ENCODE measurements around the gene FKBP4. TPM values are rescaled to one million over a fixed set of nuclear protein-coding genes. Genes with fewer than 3 reads are reported as not detected.
A peak's percentile ranks its signal among the peaks of the same experiment; 100 is the strongest.
"Not testable (repeated sequence)": the region's sequence is repeated elsewhere in the genome, so short reads cannot be mapped to it uniquely, and the experiment has no call there.

The FKBP4 gene
- total RNA-seq, 2 experiments from 2014 or later = 62.3 to 67.7 TPM

DNA sequence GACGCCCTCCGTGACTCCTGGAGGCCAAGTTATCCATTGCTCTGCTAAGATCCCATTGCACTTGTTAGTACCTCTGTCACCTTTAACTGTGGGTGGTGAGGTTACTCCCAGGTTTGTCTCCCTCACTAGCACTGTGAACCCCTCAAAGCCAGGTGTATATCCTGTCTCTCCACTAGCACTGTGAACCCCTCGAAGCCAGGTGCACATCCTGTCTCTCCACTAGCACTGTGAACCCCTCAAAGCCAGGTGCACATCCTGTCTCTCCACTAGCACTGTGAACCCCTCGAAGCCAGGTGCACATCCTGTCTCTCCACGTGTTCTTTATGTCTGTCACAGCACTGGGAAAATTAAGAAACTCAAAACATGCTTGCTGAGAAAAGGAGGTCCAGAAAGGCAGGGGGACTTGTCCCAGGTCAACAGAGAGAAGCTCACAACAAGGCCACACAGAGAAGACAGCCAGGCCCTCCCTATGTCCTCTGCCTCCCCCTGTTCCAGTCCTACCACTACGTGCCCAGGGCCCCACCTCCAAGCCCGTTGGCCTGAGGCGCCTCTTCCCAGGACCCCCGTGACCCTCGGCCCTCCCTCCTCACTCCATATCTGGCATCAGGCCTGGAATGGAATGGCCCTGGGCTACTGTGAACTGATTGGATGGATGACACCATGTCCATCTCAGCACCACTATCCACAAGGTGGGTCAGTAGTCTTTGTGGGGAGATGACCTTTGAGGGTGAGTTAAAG is 26.4 kb upstream of the FKBP4 start:
- no peaks in the 10 kb centered on the region for H3K9me3 Mint-ChIP-seq
- POLR2A ChIA-PET = no interaction called here

DNA sequence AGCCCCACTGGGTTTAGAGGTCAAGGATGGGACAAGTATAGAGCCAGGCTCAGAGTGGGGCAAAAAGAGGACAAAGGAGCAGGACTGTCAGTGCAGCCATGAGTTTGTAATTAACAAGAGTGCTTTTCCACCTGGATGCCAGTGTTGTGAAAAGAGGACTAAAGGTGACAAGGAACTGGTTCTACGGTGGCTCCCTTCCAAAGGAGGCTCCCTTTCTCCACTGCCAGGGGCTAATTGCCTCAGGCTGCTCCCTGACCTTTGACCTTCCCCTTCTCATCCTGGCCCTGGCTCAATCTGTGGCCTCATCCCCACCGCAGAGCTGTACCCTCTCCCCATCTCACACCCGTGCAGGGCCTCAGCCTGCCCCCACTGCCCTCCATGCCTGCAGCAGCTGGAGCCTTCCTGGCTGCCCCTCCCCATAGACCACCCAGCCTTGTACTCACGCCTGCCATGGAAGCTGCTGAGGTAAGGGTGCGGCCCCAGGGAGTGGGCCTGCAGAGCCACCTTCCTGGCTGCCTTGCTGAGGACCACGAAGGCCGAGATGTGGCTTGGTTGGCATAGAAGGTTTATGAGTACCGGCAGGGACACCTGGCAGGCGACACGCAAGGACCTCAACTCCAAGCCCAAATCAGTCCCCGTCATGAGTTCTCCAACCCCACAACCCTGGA is 24.8 kb upstream of the FKBP4 start:
- POLR2A ChIA-PET = no interaction called here
- H3K4me1 Mint-ChIP-seq = peaks cover 1% of the 10 kb centered on the region

More for the DNA sequence above, 26.4 kb upstream of the FKBP4 start:
- no peak for ATAC-seq (ENCODE audit: low read depth)
- no peaks in the 10 kb centered on the region for H3K36me3 Mint-ChIP-seq
- no peak overlapping the region for H3K4me3 Mint-ChIP-seq
- DNase-seq = no peak
- H3K27me3 Mint-ChIP-seq = no peaks in the 10 kb centered on the region
- no peak overlapping the region for H3K27ac Mint-ChIP-seq
- peaks cover 1% of the 10 kb centered on the region for H3K4me1 Mint-ChIP-seq

DNA sequence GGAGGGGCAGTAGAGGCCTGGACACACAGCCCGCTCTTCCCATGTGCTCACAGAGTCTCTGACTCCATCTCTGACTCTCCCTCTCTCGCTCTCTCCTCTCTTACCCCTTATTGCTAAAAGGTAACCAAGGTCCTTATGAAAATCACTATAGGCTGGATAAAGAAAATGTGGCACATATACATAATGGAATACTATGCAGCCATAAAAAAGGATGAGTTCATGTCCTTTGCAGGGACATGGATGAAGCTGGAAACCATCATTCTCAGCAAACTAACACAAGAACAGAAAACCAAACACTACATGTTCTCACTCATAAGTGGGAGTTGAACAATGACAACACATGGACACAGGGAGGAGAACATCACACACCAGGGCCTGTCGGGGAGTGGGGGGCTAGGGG is 24.2 kb upstream of the FKBP4 start:
- H3K27me3 Mint-ChIP-seq; POLR2A ChIA-PET; H3K36me3 Mint-ChIP-seq; DNase-seq; H3K27ac Mint-ChIP-seq; H3K4me1 Mint-ChIP-seq; H3K9me3 Mint-ChIP-seq; ATAC-seq (ENCODE audit: low read depth); H3K4me3 Mint-ChIP-seq: not testable (repeated sequence)

More for the DNA sequence above, 24.8 kb upstream of the FKBP4 start:
- no peak overlapping the region for H3K27ac Mint-ChIP-seq
- no peaks in the 10 kb centered on the region for H3K27me3 Mint-ChIP-seq
- H3K4me3 Mint-ChIP-seq = no peak overlapping the region
- H3K36me3 Mint-ChIP-seq = no peaks in the 10 kb centered on the region
- DNase-seq (no peak), ATAC-seq (ENCODE audit: low read depth) (no peak)
- H3K9me3 Mint-ChIP-seq = no peaks in the 10 kb centered on the region

DNA sequence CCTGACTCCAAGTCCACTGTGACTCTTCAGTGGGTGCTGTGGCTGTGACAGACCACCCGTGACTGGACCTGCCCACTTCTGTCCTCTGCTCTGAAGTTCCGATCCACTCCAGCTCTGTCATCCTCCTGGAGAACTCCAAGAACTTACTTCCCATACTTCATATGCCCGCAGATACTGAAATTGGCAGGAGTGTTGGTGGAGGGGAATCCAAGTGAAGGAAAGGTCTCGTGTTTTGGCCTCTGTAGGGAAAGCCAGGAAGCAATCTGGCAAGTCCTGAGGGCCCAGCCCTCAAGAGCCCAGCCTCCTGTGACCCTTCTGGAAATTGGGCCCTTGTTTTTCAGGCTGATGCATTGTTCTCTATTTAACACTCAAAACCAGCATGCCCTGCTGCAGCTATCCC is 22.4 kb upstream of the FKBP4 start:
- Mint-ChIP-seq H3K36me3 (no peaks in the 10 kb centered on the region), H3K27ac (no peak overlapping the region), H3K4me1 (peaks cover 1% of the 10 kb centered on the region), H3K27me3 (peaks cover 2% of the 10 kb centered on the region), H3K4me3 (no peak overlapping the region), H3K9me3 (no peaks in the 10 kb centered on the region)
- POLR2A ChIA-PET = no interaction called here
- no peak for DNase-seq
- no peak for ATAC-seq (ENCODE audit: low read depth)

DNA sequence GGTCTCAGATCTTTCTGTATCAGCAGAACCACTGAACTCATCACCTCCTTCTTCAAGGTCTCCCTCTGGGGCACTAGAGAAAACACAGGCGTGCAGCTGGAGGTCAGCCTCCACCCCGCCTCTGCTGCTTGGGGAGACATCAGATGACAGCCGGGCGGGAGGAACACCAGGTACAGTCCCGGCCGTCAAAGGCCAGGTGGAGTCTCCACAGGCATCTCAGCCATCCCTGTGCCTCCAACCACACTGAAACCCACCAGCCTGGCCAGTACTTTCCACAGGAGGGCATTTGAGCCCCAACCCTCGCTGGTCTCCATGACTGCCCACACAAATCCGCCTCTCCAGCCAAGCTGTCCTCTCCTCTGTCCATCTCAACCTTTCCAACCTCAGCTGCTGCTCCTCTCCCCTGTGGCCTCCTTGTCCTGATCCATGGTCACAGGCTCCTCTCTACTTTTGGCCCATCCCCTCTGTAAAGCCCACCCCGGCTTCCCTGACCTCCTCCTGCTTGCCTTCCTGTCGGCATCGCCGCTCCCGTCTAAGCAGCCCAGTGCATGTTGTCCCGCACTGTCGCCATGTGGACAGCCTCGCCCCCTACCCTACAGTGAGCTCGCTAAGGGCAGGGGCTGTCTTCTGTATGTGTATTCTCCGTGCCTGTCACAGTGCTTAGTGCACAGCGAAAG is 21.4 kb upstream of the FKBP4 start:
- H3K4me1 Mint-ChIP-seq = peaks cover 3% of the 10 kb centered on the region
- H3K4me3 Mint-ChIP-seq = no peak overlapping the region
- ATAC-seq (ENCODE audit: low read depth) (no peak), DNase-seq (no peak)
- H3K27me3 Mint-ChIP-seq = peaks cover 7% of the 10 kb centered on the region
- H3K36me3 Mint-ChIP-seq = no peaks in the 10 kb centered on the region
- H3K27ac Mint-ChIP-seq = no peak overlapping the region
- POLR2A ChIA-PET = no interaction called here
- H3K9me3 Mint-ChIP-seq = no peaks in the 10 kb centered on the region

DNA sequence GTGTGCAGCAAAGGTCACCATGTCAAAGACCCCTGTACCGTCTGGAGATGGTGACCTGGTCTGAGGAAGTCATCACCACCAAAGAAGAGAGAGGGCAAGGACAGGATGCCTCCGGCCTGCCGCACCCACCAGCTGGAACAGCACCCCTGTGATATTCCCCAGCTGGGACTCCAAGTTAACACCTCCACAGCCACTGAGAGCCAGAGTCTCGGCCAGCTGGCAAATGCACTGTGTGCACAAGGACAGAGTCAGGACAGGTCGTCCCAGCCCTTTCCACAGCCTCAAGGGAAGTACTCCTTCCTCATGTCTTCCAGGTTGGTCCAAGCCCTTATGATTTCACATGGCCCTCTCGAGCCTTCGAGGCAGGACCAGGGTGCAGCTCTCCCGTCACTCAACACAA is 19.3 kb upstream of the FKBP4 start:
- ATAC-seq (ENCODE audit: low read depth) (no peak), DNase-seq (no peak)
- H3K36me3 Mint-ChIP-seq = no peaks in the 10 kb centered on the region
- peaks cover 1% of the 10 kb centered on the region for H3K4me1 Mint-ChIP-seq
- no peak overlapping the region for H3K27ac Mint-ChIP-seq
- peaks cover 12% of the 10 kb centered on the region for H3K27me3 Mint-ChIP-seq
- POLR2A ChIA-PET = no interaction called here
- no peak overlapping the region for H3K4me3 Mint-ChIP-seq
- no peaks in the 10 kb centered on the region for H3K9me3 Mint-ChIP-seq

DNA sequence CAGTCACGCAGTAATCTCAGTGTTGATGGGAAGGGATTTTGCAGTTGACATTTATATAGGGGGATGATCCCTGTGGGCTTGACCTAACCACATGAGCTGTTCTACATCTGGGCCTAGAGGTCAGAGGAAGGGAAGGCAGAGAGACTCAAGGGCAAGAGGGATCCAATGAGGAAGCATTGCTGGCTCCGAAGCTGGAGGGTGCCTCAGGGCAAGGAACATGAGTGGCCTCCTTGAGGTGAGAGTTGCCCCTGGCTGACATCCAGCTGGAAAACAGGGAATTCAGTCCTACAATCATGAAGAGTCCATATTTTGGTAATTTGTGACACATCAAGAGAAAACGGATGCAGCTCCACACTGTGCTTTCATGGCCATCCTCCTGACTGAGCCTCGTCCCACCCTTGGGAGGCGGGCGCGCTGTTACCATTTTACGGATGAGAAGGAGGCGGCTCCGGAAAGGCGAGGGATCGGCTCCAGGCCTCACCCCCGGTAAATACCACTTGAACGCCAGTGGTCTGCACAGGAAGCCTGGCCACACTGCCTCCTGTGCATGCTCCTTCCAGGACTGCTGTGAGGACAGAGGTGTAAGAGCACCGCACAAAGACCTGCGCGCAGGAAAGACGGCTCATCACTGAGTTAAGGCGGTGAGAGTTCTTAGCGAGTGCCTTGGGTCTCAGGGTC is 18.5 kb upstream of the FKBP4 start:
- POLR2A ChIA-PET = no interaction called here
- Mint-ChIP-seq H3K27ac (no peak overlapping the region), H3K4me3 (no peak overlapping the region), H3K9me3 (no peaks in the 10 kb centered on the region), H3K36me3 (no peaks in the 10 kb centered on the region), H3K4me1 (peaks cover 1% of the 10 kb centered on the region), H3K27me3 (peaks cover 12% of the 10 kb centered on the region)
- ATAC-seq (ENCODE audit: low read depth) = no peak
- no peak for DNase-seq

DNA sequence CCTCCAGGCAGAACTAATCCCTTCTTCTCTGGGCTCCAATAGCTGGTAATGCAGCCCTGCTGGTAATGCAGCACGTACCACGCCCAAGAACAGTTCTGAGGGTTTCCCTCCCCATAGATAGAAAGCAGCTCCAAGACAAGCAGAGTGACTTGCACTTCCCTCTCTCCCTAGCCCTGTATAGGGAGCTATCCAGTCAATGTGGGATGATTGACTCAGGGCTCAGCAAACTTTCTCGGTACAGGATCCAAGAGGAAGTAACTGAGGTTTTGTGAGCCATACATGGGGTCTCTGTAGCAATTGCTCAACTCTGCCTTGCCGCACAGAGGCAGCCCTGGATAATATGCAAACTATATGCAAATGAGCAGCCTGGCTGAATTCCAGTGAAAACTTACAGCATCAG is 15.5 kb upstream of the FKBP4 start:
- H3K9me3 Mint-ChIP-seq = no peaks in the 10 kb centered on the region
- no peak for ATAC-seq (ENCODE audit: low read depth)
- no peak for DNase-seq
- POLR2A ChIA-PET = no interaction called here
- peaks cover 10% of the 10 kb centered on the region for H3K4me1 Mint-ChIP-seq
- H3K27ac Mint-ChIP-seq = no peak overlapping the region
- peaks cover 31% of the 10 kb centered on the region for H3K27me3 Mint-ChIP-seq
- no peak overlapping the region for H3K4me3 Mint-ChIP-seq
- H3K36me3 Mint-ChIP-seq = no peaks in the 10 kb centered on the region

DNA sequence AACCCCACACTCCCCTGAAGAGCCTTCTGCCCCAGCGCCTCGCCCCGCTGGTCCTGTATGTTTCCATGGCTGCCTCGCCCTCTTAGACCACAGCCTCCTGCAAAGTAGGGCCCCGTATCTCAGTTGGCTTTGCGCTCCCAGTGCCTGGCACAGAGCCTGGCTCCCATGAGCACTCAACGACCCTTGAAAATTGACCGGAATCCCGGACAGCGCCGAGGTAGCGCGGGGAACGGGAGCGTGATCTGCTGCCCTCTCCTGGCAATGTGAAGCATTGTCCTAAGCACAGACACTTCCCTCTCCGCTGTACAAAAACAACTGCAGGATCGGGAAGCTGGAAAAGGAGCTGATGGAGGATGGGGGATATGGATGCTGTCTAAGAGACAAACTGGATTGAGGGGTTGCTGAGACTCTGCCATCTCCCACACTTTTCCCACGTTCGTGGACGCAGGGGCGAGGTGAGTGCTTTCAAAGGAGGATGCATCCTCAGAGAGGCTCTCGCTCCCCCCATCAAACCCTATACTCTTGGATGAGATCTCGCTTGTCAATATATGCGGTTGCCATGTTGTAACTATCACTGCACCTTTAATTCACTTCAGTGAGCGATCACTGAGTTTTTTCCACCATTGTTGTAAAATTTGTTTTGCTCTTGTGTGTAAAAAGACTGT is 10.7 kb upstream of the FKBP4 start:
- Mint-ChIP-seq H3K4me3 (peak overlapping the region; percentile 72), H3K27me3 (peaks cover 38% of the 10 kb centered on the region), H3K4me1 (peaks cover 9% of the 10 kb centered on the region), H3K9me3 (no peaks in the 10 kb centered on the region), H3K27ac (no peak overlapping the region), H3K36me3 (no peaks in the 10 kb centered on the region)
- peak; percentile 63 for DNase-seq
- POLR2A ChIA-PET = interaction anchor here (1.1 to 3.4 kb wide), 3 partner anchors 11 to 101 kb away, joined by 3 to 11 read pairs (median 7); partner anchors contain the start of gene FKBP4
- peak; percentile 84 for ATAC-seq (ENCODE audit: low read depth)

DNA sequence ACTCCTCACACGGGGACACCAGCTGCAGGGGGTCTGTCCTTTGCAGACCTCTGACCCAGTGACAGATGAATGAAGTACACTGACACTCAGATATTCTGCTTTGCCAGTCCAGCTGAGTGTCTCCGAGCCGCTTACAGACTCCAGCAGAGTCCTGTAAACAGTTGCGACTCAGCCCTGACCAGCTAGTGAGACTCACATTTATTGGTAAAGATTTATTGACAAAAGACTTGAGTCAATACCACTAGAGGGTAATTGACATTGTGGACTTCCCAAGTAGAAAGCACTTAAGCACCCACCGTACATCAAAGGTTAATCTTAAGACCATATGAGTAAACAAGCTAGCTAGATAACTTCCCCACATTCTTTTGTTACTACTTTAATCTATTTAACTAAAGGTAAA is 9.8 kb upstream of the FKBP4 start:
- POLR2A ChIA-PET = interaction anchor here (2.0 to 3.4 kb wide), 2 partner anchors 94 to 102 kb away, joined by 7 to 11 read pairs; no protein-coding TSS in a partner anchor
- H3K4me1 Mint-ChIP-seq = peaks cover 9% of the 10 kb centered on the region
- ATAC-seq (ENCODE audit: low read depth) = no peak
- H3K9me3 Mint-ChIP-seq = no peaks in the 10 kb centered on the region
- no peak for DNase-seq
- H3K27ac Mint-ChIP-seq = no peak overlapping the region
- peaks cover 34% of the 10 kb centered on the region for H3K27me3 Mint-ChIP-seq
- H3K4me3 Mint-ChIP-seq = no peak overlapping the region
- H3K36me3 Mint-ChIP-seq = no peaks in the 10 kb centered on the region

DNA sequence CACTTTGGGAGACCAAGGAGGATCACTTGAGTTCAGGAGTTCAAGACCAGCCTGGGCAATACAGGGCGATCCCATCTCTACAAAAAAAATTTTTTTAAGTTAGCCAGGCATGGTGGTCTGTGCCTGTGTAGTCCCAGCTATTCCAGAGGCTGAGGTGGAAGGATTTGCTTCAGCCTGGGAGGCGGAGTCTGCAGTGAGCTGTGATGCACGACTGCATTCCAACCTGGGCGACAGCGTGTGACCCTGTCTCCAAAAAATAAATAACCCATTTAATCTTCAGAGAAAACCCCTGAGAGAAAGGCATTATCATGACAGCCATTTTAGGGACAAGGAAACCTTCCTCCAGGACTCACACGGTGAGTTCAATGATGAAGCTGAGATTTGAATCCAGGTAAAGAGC is 3.7 kb upstream of the FKBP4 start:
- no peaks in the 10 kb centered on the region for H3K36me3 Mint-ChIP-seq
- peaks cover 5% of the 10 kb centered on the region for H3K4me1 Mint-ChIP-seq
- POLR2A ChIA-PET = interaction anchor here (1.3 kb wide), 1 partner anchor 100 kb away, joined by 5 read pairs; no protein-coding TSS in a partner anchor
- peaks cover 10% of the 10 kb centered on the region for H3K27me3 Mint-ChIP-seq
- no peak overlapping the region for H3K27ac Mint-ChIP-seq
- DNase-seq (no peak), ATAC-seq (ENCODE audit: low read depth) (no peak)
- H3K4me3 Mint-ChIP-seq = no peak overlapping the region
- no peaks in the 10 kb centered on the region for H3K9me3 Mint-ChIP-seq

DNA sequence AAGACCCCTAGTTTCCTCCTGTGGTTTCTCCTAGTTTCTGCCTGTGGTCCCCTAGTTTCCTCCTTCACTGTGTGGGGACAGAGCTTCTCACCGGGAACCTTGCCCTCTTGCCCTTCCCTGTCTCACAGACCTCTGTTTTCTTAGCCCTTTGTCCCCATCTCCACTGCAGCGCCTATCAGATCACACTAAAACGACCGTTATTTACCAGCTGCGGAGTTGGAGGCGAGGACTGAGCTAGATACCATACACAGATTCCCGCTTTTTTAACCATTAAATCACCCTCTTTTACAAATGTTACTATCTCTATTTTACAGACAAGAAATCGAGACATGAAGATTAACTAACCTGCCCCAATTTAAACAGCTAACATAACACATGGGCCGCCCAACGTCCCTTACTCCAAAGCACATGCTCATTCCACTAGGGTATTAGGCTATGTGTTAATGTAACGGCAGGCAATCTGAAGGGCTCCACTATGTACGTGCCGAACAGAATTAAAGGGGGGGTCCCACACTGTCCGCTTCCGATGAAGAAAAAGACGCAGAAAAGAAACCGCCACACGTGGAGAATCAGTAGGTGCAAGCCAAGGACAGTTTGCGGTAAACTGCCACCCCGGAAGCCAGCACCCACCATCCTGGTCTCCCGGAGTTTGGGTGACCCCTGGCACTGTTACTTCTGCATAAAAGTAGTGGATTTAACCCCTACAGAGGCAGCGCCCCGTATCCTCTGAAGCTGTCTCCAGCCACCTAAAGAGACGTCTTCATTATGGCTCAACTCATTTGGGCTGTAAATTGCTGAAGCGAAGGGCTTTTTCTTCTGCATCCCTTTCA is 1.9 kb upstream of the FKBP4 start:
- Mint-ChIP-seq H3K27me3 (peaks cover 10% of the 10 kb centered on the region), H3K36me3 (peaks cover 3% of the 10 kb centered on the region), H3K4me1 (peaks cover 20% of the 10 kb centered on the region), H3K9me3 (no peaks in the 10 kb centered on the region), H3K27ac (no peak overlapping the region), H3K4me3 (peak overlapping the region; percentile 10)
- no peak for ATAC-seq (ENCODE audit: low read depth)
- POLR2A ChIA-PET = interaction anchor here (0.7 kb wide), 1 partner anchor 102 kb away, joined by 3 read pairs; no protein-coding TSS in a partner anchor
- DNase-seq = no peak

Measured in activated naive CD8-positive, alpha-beta T cell treated with anti-CD3 and anti-CD28 coated beads, Interleukin-2, amount 10 ng/mL, durations not matched to agents 7 days and 5 days (primary cell).